Measurements from ENCODE around the gene CAMK2A.

CAMK2A gene

DNA sequence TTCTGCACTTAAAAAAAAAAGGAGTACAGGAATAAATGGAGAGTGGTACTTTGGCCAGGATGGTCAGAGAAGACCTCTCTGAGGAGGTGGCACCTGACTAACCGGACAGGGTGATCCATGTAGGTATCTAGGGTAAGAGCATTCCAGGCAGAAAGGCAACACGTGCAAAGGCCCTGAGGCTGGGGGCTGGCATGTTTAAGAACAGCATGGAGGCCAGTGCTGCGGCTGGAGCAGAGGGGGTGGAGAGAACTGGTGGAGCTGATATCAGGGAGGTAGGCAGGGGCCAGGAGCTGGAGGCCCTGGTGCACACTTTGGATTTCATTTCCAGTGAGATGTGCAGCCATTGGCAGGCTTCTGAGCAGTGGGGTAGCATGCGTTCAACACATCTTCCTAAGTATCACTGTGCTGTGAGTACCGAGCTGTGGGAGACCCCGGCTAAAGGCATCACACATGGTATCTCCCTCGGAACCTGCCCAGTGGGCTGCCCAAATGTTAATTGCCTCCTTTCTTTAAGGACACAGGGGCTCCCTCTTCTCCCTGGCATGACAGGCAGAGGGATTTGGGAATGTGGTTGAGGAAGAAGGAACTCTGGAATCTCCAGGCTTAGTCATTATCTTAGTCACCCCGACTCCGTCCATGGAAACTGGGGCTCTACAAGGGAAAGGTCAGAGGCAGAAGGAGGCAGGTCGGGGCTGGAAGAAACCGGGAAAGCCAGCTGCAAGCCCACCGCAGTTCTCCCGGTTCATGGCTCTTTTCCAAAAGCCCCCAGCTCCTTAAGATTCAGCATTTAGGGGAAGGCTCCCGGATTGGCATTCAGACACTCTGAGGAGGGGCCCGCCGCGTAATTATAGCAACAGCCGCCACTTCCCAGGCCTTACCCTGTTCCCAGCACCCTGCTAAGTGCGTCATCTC lies 81.1 kb downstream of the CAMK2A start:
- DNase-seq (ENCODE audit: low read depth), result no peak
- H3K4me3 ChIP-seq (ENCODE audit: low read length), result no peak overlapping the region
- TF ChIP-seq, protein P1, sequence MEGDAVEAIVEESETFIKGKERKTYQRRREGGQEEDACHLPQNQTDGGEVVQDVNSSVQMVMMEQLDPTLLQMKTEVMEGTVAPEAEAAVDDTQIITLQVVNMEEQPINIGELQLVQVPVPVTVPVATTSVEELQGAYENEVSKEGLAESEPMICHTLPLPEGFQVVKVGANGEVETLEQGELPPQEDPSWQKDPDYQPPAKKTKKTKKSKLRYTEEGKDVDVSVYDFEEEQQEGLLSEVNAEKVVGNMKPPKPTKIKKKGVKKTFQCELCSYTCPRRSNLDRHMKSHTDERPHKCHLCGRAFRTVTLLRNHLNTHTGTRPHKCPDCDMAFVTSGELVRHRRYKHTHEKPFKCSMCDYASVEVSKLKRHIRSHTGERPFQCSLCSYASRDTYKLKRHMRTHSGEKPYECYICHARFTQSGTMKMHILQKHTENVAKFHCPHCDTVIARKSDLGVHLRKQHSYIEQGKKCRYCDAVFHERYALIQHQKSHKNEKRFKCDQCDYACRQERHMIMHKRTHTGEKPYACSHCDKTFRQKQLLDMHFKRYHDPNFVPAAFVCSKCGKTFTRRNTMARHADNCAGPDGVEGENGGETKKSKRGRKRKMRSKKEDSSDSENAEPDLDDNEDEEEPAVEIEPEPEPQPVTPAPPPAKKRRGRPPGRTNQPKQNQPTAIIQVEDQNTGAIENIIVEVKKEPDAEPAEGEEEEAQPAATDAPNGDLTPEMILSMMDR (conservative IDR thresholded peaks at IDR 0.05; ENCODE audit: low read depth, low read length), result no peak

DNA sequence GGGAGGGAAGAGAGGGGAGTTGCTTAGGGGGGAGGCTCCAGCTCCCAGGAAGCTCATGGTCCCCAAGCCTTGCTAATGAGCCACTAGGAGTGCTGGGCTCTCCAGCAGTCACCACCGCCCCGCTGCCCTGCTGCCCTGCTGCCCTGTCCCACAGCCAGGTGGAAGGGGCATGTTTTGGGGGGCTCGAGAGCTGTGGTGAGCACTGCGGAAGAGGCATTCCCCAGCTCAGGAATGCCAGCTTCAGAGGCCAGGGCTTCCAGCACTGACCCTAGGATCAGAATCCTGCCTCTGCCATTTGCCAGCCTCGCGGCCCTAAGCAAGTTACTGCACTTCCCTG lies 82.8 kb downstream of the CAMK2A start:
- H3K4me3 ChIP-seq (ENCODE audit: low read length), result no peak overlapping the region
- TF ChIP-seq, protein P1 (conservative IDR thresholded peaks at IDR 0.05; ENCODE audit: low read depth, low read length), result no peak
- DNase-seq (ENCODE audit: low read depth), result no peak

DNA sequence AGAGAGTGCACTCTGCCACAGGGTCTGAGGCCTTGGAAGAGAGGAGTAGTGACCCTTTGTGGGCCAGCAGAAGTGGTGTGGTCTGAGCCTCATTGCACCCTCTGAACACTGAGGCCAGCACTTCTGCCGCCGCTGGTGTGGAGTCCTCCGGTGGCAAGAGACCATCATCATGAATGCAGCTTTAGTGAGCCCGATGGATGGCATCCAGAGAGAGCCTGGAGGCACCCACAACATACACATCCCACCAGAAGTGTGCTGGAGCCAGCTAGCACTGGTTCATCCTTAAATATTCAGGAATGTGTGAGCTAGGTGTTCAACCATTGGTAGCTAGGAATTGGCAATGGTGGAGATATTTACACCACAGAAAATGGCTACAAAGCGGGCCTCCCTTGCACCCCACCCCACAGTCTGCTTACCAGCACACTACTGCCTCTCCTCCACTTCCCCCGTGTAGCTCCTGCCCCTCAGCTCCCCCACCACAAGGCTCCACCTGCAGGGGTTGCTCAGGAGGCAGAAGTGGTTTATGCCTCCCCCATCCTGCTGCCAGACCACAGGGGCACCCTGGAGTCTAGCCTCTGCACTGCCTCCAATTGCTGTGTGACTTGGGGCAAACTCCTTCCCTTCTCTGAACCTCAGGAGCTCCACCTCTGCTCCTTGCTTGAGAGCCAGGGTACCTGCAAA lies 83.3 kb downstream of the CAMK2A start:
- TF ChIP-seq, protein P1 (conservative IDR thresholded peaks at IDR 0.05; ENCODE audit: low read depth, low read length), result no peak
- no peak overlapping the region for H3K4me3 ChIP-seq (ENCODE audit: low read length)
- DNase-seq (ENCODE audit: low read depth), result no peak

DNA sequence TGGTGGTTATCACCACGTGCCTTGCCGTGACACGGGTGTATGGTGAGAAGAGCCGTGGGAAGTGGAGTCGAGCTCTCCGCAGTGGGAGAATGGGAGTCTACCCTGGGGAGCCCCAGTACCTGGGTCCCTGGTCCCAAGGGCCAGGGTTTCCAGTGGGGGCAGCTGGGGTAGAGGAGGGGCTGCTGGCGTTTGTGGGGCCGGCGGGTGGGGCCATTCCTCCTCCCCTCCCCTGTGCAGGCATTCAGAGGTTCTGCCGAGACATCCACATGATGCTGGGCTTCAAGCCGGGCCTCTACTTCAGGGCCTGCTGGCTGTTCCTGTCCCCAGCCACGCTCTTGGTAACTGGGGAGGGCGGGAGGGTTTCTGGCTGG lies 85.0 kb downstream of the CAMK2A start:
- TF ChIP-seq, protein P1 (conservative IDR thresholded peaks at IDR 0.05; ENCODE audit: low read depth, low read length), result no peak
- no peak overlapping the region for H3K4me3 ChIP-seq (ENCODE audit: low read length)
- DNase-seq (ENCODE audit: low read depth), result no peak

DNA sequence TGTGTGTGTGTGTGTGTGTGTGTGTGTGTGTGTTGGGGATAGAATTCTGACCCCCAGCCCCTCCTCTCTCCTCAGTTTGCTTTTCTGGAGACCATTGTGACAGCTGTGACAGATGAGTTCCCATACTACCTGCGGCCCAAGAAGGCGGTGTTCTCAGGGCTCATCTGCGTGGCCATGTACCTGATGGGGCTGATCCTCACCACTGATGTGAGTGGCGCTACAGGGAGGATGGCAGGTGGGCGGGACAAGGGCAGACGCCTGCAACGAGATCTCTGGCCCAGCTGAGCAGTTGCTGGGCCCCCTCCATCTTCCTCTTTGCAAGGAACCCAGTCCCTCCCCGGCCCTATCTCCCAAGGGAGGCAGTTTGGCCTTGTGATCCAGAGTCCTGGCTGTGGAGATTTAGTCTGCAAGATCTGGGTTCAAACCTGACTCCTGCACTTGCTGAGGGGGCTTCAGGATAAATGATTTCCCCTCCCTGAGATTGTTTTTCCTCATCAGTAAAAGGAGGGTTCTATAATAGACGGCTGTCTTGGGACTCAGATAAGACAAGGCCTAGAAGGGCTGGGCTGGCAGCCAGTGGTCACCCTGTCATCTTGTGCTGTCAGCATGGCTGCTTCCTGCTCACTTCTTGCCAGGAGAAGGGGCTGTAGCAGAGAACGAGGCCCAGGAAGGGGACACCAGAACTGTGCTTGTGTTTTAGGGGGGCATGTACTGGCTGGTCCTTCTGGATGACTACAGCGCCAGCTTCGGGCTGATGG lies 85.6 kb downstream of the CAMK2A start:
- TF ChIP-seq, protein P1 (conservative IDR thresholded peaks at IDR 0.05; ENCODE audit: low read depth, low read length), result no peak
- DNase-seq (ENCODE audit: low read depth), result no peak
- H3K4me3 ChIP-seq (ENCODE audit: low read length), result no peak overlapping the region

DNA sequence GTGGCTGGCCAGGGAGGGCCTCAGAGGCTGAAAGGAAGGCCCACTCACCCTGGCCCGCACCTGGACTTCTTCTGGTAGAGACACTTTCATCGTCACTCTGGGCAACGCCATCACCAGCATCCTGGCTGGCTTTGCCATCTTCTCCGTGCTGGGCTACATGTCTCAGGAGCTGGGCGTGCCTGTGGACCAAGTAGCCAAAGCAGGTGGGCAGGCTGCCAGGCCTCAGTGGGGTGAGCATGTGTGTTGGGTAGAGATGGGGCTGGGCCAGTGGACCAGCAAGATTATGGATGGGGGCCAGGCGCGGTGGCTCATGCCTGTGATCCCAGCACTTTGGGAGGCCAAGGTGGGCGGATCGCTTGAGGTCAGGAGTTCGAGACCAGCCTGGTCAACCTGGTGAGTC lies 87.1 kb downstream of the CAMK2A start:
- TF ChIP-seq, protein P1 (conservative IDR thresholded peaks at IDR 0.05; ENCODE audit: low read depth, low read length), result no peak

More for the DNA sequence above, 87.1 kb downstream of the CAMK2A start:
- DNase-seq (ENCODE audit: low read depth), result no peak
- no peak overlapping the region for H3K4me3 ChIP-seq (ENCODE audit: low read length)

All from retinal pigment epithelial cell (primary cell).